Right renal cortex interstitium (tissue), 3 donors: ENCODE measurements around the gene LAMTOR4. TPM values are rescaled to one million over a fixed set of nuclear protein-coding genes. Genes with fewer than 3 reads are reported as not detected.
"Not testable (repeated sequence)": the region's sequence is repeated elsewhere in the genome, so short reads cannot be mapped to it uniquely, and the experiment has no call there.

Source experiments
- DNase-seq, 3 donors: peaks; one replicate each; pipeline ENCODE4 v3.0.0-alpha.2; 2013; ENCODE audit warnings: low read depth in 3 of 3, low spot score in 2 of 3
- polyA plus RNA-seq, 3 donors: library from polyadenylated mRNA; unstranded; fragments of 120-200 nt; gene quantifications; one replicate each; pipeline ENCODE4 v1.2.1, GENCODE V29; 2013; ENCODE audit not compliant: insufficient read length in 3 of 3

LAMTOR4 gene
- polyA plus RNA-seq, 3 donors, result 99.1 to 103 (median 99.7) TPM

GRCh38 chr7:100122067-100122466 is 26.7 kb upstream of the LAMTOR4 start:
- DNase-seq, result no peak

- DNase-seq, result no peak
These were observed 26.1 kb upstream of the LAMTOR4 start for GRCh38 chr7:100122568-100122967.

- DNase-seq, result no peak
These were observed 24.2 kb upstream of the LAMTOR4 start for GRCh38 chr7:100124301-100125230.

GRCh38 chr7:100126239-100126930 is 22.3 kb upstream of the LAMTOR4 start:
- DNase-seq, result no peak

GRCh38 chr7:100126931-100127865 is 21.5 kb upstream of the LAMTOR4 start, which contains the start of gene MBLAC1:
MBLAC1 (plus strand) TSS chr7:100126967; CDS start chr7:100127396, 429 bp downstream.
- DNase-seq, result peak; percentile 88 to 95 (median 91)

- no peak for DNase-seq
These were observed 20.7 kb upstream of the LAMTOR4 start for GRCh38 chr7:100127866-100128636.

- no peak for DNase-seq
These were observed 20.1 kb upstream of the LAMTOR4 start for GRCh38 chr7:100128637-100128963.

- DNase-seq, result not testable (repeated sequence)
These were observed 18.5 kb upstream of the LAMTOR4 start for GRCh38 chr7:100130220-100130607.

GRCh38 chr7:100130608-100131453 is 17.9 kb upstream of the LAMTOR4 start:
- DNase-seq, result no peak

GRCh38 chr7:100132126-100132525 is 16.6 kb upstream of the LAMTOR4 start:
- no peak for DNase-seq

GRCh38 chr7:100132697-100133151 is 16.0 kb upstream of the LAMTOR4 start:
- DNase-seq, result no peak

GRCh38 chr7:100137851-100138760 is 10.6 kb upstream of the LAMTOR4 start:
- no peak for DNase-seq

- DNase-seq, result no peak
These were observed 7.2 kb upstream of the LAMTOR4 start for GRCh38 chr7:100141555-100141949.

GRCh38 chr7:100142461-100142860 is 6.3 kb upstream of the LAMTOR4 start:
- DNase-seq, result no peak

- not testable (repeated sequence) for DNase-seq
These were observed 2.4 kb upstream of the LAMTOR4 start for GRCh38 chr7:100146350-100146749.

- DNase-seq, result no peak
These were observed 1.4 kb upstream of the LAMTOR4 start for GRCh38 chr7:100147278-100147677.

GRCh38 chr7:100148225-100148558 is 526 bp upstream of the LAMTOR4 start:
- DNase-seq, result no peak

GRCh38 chr7:100152404-100152803 is 3.7 kb downstream of the LAMTOR4 start:
- no peak for DNase-seq
